WTC11 (cell line): Measurements from ENCODE around the gene GABBR2.

ENCODE experiments used
- AR ChIP-seq: fragments of 250-450 bp; sonication (Bioruptor Pico); IDR thresholded peaks from 2 replicates; pipeline ENCODE4 v1.9.0; 2021; ENCODE audit warnings: mild to moderate bottlenecking
- TEAD1 ChIP-seq: sonication (generic); formaldehyde crosslinking; IDR thresholded peaks from 2 replicates; pipeline ENCODE4 v1.8.0; 2022; ENCODE audit warnings: mild to moderate bottlenecking, missing genetic modification reagents
- TEAD4 ChIP-seq: sonication (generic); formaldehyde crosslinking; IDR thresholded peaks from 2 replicates; pipeline ENCODE4 v1.8.0; 2022; ENCODE audit warnings: mild to moderate bottlenecking, missing genetic modification reagents
- ZNF138 ChIP-seq: sonication (generic); formaldehyde crosslinking; conservative IDR thresholded peaks from 2 replicates; pipeline ENCODE4 v1.8.1; 2022; ENCODE audit warnings: mild to moderate bottlenecking, moderate library complexity, missing genetic modification reagents

- no peak for TF ChIP-seq ZNF138 (CRISPR knock-in tag)
- no peak for TF ChIP-seq TEAD1
- TF ChIP-seq TEAD4: no peak
- no peak for TF ChIP-seq AR (CRISPR knock-in tag)
Observed at GRCh38 chr9:98577446-98577845, 131.3 kb downstream of the GABBR2 start.
